ENCODE results near the gene DHCR24. TPM values are rescaled to one million over a fixed set of nuclear protein-coding genes. Genes with fewer than 3 reads are reported as not detected.

The DHCR24 gene
- total and polyA plus RNA-seq, 5 donors, result 10.7 to 28.7 (median 17.5) TPM

DNA sequence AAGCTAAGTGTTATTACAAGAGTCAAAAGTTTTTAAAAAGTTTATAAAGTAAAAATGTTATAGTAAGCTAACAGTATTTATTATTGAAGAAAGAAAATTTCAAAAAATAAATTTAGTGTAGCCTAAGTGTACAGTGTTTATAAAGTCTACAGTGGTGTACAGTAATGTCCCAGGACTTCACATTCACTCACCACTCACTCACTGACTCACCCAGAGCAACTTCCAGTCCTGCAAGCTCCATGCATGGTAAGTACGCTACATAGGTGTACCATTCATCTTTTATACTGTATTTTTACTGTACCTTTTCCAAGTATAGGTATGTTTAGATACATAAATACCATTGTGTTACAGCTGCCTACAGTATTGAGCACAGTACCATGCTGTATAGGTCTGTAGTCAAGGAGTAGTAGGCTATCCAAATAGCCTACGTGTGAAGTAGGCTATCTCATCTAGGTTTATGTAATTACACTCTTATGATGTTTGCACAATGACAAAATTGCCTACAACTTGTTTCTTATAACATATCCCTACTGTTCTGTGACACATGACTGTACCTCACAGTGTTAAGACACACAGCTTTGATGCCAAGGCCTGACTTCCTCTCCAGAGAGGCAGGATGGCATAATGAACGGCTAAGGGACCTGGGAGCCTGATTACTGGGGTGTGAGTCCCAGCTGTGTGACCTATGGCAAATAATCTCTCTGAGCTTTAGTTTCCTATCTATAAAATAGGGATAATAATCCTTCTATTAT is 12.7 kb downstream of the DHCR24 start:
- H3K4me1 ChIP-seq (ENCODE audit: control insufficient read depth, insufficient read depth, low read length), result no peaks in the 10 kb centered on the region
- 83% methylated on average over 3 of the region's 3 CpGs for WGBS
- intact Hi-C loops (cut with DNase I), result no loop called here
- no peaks in the 10 kb centered on the region for H3K9me3 ChIP-seq (ENCODE audit: control insufficient read depth, low read length)
- ATAC-seq (no peak), DNase-seq (no peak)
- no peak overlapping the region for H3K27ac ChIP-seq (ENCODE audit: low read length)
- H3K27me3 ChIP-seq (ENCODE audit: control insufficient read depth, insufficient read depth), result no peaks in the 10 kb centered on the region
- no peak overlapping the region for H3K4me3 ChIP-seq (ENCODE audit: low read length)

GRCh38 chr1:54872036-54872331 is 15.0 kb downstream of the DHCR24 start:
- H3K4me1 ChIP-seq (ENCODE audit: control insufficient read depth, insufficient read depth, low read length), result no peaks in the 10 kb centered on the region
- H3K9me3 ChIP-seq (ENCODE audit: control insufficient read depth, low read length), result no peaks in the 10 kb centered on the region
- no peak overlapping the region for H3K27ac ChIP-seq (ENCODE audit: low read length)
- whole genome bisulfite sequencing, result 85% methylated on average over 5 of the region's 5 CpGs
- H3K27me3 ChIP-seq (ENCODE audit: control insufficient read depth, insufficient read depth), result no peaks in the 10 kb centered on the region
- DNase-seq (no peak), ATAC-seq (no peak)
- H3K4me3 ChIP-seq (ENCODE audit: low read length), result no peak overlapping the region
- intact Hi-C loops (cut with DNase I), result no loop called here

GRCh38 chr1:54871275-54872035 is 15.5 kb downstream of the DHCR24 start:
- no peaks in the 10 kb centered on the region for H3K27me3 ChIP-seq (ENCODE audit: control insufficient read depth, insufficient read depth)
- DNase-seq, result no peak
- 87% methylated on average over 16 of the region's 16 CpGs for WGBS
- H3K27ac ChIP-seq (ENCODE audit: low read length), result no peak overlapping the region
- H3K4me3 ChIP-seq (ENCODE audit: low read length), result no peak overlapping the region
- H3K4me1 ChIP-seq (ENCODE audit: control insufficient read depth, insufficient read depth, low read length), result no peaks in the 10 kb centered on the region
- H3K9me3 ChIP-seq (ENCODE audit: control insufficient read depth, low read length), result no peaks in the 10 kb centered on the region
- ATAC-seq, result no peak
- intact Hi-C loops (cut with DNase I), result no loop called here

GRCh38 chr1:54870869-54871268 is 16.1 kb downstream of the DHCR24 start:
- ATAC-seq (no peak), DNase-seq (no peak)
- 95% methylated on average over 2 of the region's 2 CpGs for WGBS
- no peak overlapping the region for H3K4me3 ChIP-seq (ENCODE audit: low read length)
- intact Hi-C loops (cut with DNase I), result no loop called here
- H3K4me1 ChIP-seq (ENCODE audit: control insufficient read depth, insufficient read depth, low read length), result no peaks in the 10 kb centered on the region
- H3K27ac ChIP-seq (ENCODE audit: low read length), result no peak overlapping the region
- no peaks in the 10 kb centered on the region for H3K27me3 ChIP-seq (ENCODE audit: control insufficient read depth, insufficient read depth)
- H3K9me3 ChIP-seq (ENCODE audit: control insufficient read depth, low read length), result no peaks in the 10 kb centered on the region

- no peak for DNase-seq
- intact Hi-C loops (cut with DNase I), result no loop called here
- H3K4me1 ChIP-seq (ENCODE audit: control insufficient read depth, insufficient read depth, low read length), result no peaks in the 10 kb centered on the region
- H3K4me3 ChIP-seq (ENCODE audit: low read length), result no peak overlapping the region
- H3K27me3 ChIP-seq (ENCODE audit: control insufficient read depth, insufficient read depth), result no peaks in the 10 kb centered on the region
- 92% methylated on average over 6 of the region's 6 CpGs for WGBS
- no peak overlapping the region for H3K27ac ChIP-seq (ENCODE audit: low read length)
- no peaks in the 10 kb centered on the region for H3K9me3 ChIP-seq (ENCODE audit: control insufficient read depth, low read length)
- no peak for ATAC-seq
Observed at GRCh38 chr1:54869173-54869851, 17.7 kb downstream of the DHCR24 start.

- Histone ChIP-seq H3K27me3 (ENCODE audit: control insufficient read depth, insufficient read depth) (no peaks in the 10 kb centered on the region), H3K9me3 (ENCODE audit: control insufficient read depth, low read length) (no peaks in the 10 kb centered on the region), H3K4me1 (ENCODE audit: control insufficient read depth, insufficient read depth, low read length) (no peaks in the 10 kb centered on the region), H3K4me3 (ENCODE audit: low read length) (no peak overlapping the region), H3K27ac (ENCODE audit: low read length) (no peak overlapping the region)
- WGBS, result 88% methylated on average over 4 of the region's 4 CpGs
- intact Hi-C loops (cut with DNase I), result no loop called here
- no peak for DNase-seq
- no peak for ATAC-seq
Observed at GRCh38 chr1:54867717-54868057, 19.3 kb downstream of the DHCR24 start.

- no peaks in the 10 kb centered on the region for H3K4me1 ChIP-seq (ENCODE audit: control insufficient read depth, insufficient read depth, low read length)
- DNase-seq, result no peak
- H3K27me3 ChIP-seq (ENCODE audit: control insufficient read depth, insufficient read depth), result no peaks in the 10 kb centered on the region
- H3K4me3 ChIP-seq (ENCODE audit: low read length), result no peak overlapping the region
- ATAC-seq, result no peak
- intact Hi-C loops (cut with DNase I), result no loop called here
- no peak overlapping the region for H3K27ac ChIP-seq (ENCODE audit: low read length)
- WGBS, result 66% methylated on average over 4 of the region's 4 CpGs
- no peaks in the 10 kb centered on the region for H3K9me3 ChIP-seq (ENCODE audit: control insufficient read depth, low read length)
Observed at GRCh38 chr1:54866801-54867716, 19.9 kb downstream of the DHCR24 start.

DNA sequence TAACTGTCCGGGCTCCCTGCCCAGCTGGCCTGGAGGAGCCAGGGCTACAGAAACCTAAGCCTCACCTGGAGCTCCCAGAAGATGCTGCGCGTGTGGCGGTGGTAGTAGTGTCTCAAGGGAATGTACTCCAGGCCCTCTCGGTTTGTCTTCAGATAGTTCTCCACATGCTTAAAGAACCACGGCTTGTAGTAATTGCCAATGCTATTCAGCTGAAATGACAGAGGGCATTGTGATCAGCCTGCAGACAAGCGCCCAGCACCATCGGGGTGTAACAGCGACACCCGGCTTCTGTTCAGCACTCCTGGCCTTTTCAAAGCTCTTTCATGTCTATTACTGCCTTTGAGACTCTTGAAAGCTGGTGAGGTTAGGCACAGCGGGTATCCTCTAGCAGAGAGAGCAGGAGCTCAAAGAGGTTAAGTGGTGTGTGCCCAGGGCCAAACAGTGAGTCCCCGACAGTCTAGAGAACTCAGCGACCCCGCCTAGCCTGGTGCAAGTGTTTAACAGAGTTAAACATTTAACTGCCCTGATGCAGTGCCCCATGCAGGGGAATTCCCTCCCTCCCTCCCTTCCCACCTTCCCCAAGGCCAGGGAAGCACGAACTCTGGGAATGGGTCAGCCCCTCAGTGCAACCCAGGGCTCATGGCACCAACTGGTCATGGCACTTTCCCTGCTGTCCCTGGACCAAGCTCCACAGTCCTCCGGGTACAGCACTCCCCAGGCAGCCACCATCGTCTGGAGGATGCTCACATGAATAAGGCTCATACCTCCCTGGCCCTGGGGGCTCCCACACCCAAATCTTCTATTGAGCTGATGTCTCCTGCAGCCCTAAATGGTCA is 21.5 kb downstream of the DHCR24 start:
- DNase-seq (no peak), ATAC-seq (no peak)
- H3K27ac ChIP-seq (ENCODE audit: low read length), result no peak overlapping the region
- no peak overlapping the region for H3K4me3 ChIP-seq (ENCODE audit: low read length)
- H3K9me3 ChIP-seq (ENCODE audit: control insufficient read depth, low read length), result no peaks in the 10 kb centered on the region
- 91% methylated on average over 17 of the region's 17 CpGs for WGBS
- peaks cover 8% of the 10 kb centered on the region for H3K4me1 ChIP-seq (ENCODE audit: control insufficient read depth, insufficient read depth, low read length)
- intact Hi-C loops (cut with DNase I), result no loop called here
- no peaks in the 10 kb centered on the region for H3K27me3 ChIP-seq (ENCODE audit: control insufficient read depth, insufficient read depth)

GRCh38 chr1:54864460-54865208 is 22.4 kb downstream of the DHCR24 start:
- DNase-seq (no peak), ATAC-seq (no peak)
- Histone ChIP-seq H3K9me3 (ENCODE audit: control insufficient read depth, low read length) (no peaks in the 10 kb centered on the region), H3K4me1 (ENCODE audit: control insufficient read depth, insufficient read depth, low read length) (peaks cover 8% of the 10 kb centered on the region), H3K27ac (ENCODE audit: low read length) (no peak overlapping the region), H3K27me3 (ENCODE audit: control insufficient read depth, insufficient read depth) (no peaks in the 10 kb centered on the region), H3K4me3 (ENCODE audit: low read length) (no peak overlapping the region)
- WGBS, result 91% methylated on average over 6 of the region's 6 CpGs
- intact Hi-C loops (cut with DNase I), result no loop called here

DNA sequence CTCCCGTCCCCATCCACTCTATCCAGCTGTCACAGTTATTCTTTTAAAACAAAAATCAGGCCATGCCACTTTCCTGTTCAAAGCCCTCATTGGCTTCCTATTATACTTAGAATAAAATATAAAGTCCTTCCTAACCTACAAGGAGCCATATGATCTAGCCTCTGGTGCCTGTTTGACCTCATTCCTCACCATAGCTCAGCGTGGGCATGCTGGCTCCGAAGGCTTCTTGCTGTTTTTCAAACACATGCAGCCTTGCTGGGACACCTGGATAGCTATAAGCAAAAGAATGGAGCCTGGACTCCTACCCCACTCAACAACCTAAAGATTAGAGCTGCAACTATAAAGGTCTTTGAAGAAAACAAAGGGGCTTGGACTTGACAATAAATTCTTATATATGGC is 23.7 kb downstream of the DHCR24 start:
- no peaks in the 10 kb centered on the region for H3K9me3 ChIP-seq (ENCODE audit: control insufficient read depth, low read length)
- H3K27ac ChIP-seq (ENCODE audit: low read length), result no peak overlapping the region
- 90% methylated on average over 3 of the region's 3 CpGs for WGBS
- intact Hi-C loops (cut with DNase I), result no loop called here
- no peak overlapping the region for H3K4me3 ChIP-seq (ENCODE audit: low read length)
- ATAC-seq (no peak), DNase-seq (no peak)
- peaks cover 8% of the 10 kb centered on the region for H3K4me1 ChIP-seq (ENCODE audit: control insufficient read depth, insufficient read depth, low read length)
- no peaks in the 10 kb centered on the region for H3K27me3 ChIP-seq (ENCODE audit: control insufficient read depth, insufficient read depth)

Data from right cardiac atrium (tissue), 5 donors.